ENCODE data around the gene ABLIM1. TPM values are rescaled to one million over a fixed set of nuclear protein-coding genes. Genes with fewer than 3 reads are reported as not detected.

ABLIM1 gene
- total RNA-seq, 4 donors from 2014 or later: 84.7 to 203 (median 150) TPM

- no peaks in the 10 kb centered on the region for H3K27me3 ChIP-seq
- no peaks in the 10 kb centered on the region for H3K4me1 ChIP-seq
- DNase-seq (peak in 1 of 2 donors; percentile 26), ATAC-seq (no peak)
- no peak overlapping the region for H3K4me3 ChIP-seq
- no peaks in the 10 kb centered on the region for H3K36me3 ChIP-seq
- intact Hi-C loops (cut with DNase I; ENCODE audit: low total_unique reads) (no loop called here), in situ Hi-C loops (cut with MboI; ENCODE audit: low sequenced_read_pairs in 4 of 4) (loop anchor here in 1 of 4 donors (25.0 kb wide), 1 partner anchor 678 kb away; no protein-coding TSS in a partner anchor)
- H3K9me3 ChIP-seq: no peaks in the 10 kb centered on the region
- no peak overlapping the region for H3K27ac ChIP-seq
- TF ChIP-seq CTCF (IDR thresholded peaks at IDR 0.05 in 4 of 5, conservative IDR thresholded peaks at IDR 0.05 in 1 of 5) (peak in 4 of 5 experiments; percentile 24 to 40 (median 33)), POLR2A (IDR thresholded peaks at IDR 0.05) (no peak)
Observed at GRCh38 chr10:114458955-114459354, 199.1 kb downstream of the ABLIM1 start.

DNA sequence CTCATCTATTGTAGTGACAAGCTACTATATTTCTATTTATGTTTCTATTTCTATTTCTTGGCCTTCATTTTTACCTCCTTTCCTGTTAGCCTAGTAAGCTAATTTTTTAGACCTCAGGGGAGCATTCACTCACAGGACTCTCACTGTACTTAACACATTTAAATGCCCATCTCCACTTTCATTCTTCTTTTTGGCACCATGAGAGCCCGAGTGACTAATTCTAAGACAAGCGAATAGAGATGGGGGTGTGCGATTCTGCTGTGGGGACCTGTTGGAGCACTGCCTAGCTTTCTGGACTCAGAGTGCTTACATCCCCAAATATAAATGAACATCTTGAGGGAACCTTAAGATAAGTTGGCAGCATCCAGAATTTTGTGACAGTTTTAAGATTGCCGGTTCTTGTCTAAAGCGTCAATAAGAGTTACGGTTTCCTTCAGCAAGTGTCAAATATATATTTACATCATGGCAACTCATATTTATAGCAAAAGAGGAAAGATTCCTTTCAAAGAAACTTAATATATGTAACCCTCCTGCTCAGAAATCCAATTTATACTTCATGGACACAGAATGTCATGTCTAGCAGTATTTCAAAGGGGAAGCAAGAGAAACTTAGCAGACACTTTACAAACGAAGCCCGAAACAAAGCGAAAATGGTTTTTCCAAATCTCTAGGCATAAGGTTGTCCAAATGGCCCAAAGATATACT is 199.7 kb downstream of the ABLIM1 start:
- no peak overlapping the region for H3K27ac ChIP-seq
- in situ Hi-C loops (cut with MboI; ENCODE audit: low sequenced_read_pairs in 4 of 4) (loop anchor here in 1 of 4 donors (25.0 kb wide), 1 partner anchor 679 kb away; no protein-coding TSS in a partner anchor), intact Hi-C loops (cut with DNase I; ENCODE audit: low total_unique reads) (no loop called here)
- TF ChIP-seq CTCF (IDR thresholded peaks at IDR 0.05 in 4 of 5, conservative IDR thresholded peaks at IDR 0.05 in 1 of 5) (no peak), POLR2A (IDR thresholded peaks at IDR 0.05) (no peak)
- no peak for DNase-seq
- no peak overlapping the region for H3K4me3 ChIP-seq
- H3K36me3 ChIP-seq: no peaks in the 10 kb centered on the region
- no peaks in the 10 kb centered on the region for H3K4me1 ChIP-seq
- no peaks in the 10 kb centered on the region for H3K9me3 ChIP-seq
- ATAC-seq: no peak
- H3K27me3 ChIP-seq: no peaks in the 10 kb centered on the region

DNA sequence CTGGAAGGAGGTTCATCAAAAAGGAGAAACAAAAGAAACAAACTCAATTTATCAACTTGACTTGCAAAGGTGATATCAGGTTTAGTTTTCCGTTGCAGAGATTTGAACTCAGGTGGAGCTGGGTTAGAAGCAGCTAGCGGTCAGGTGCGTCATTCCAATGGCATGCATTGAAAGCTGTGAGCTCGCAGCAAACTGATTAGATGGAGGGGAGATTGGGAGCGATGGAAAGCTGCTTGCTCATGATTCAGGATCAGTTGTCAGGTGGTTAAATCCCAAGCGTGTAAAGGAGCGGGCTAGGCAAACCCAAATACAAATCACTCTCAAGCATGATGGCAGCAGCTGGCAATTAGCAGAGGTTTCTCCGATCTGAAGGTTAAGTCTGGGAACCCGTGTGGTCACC is 204.5 kb downstream of the ABLIM1 start:
- no peaks in the 10 kb centered on the region for H3K9me3 ChIP-seq
- peaks cover 0 to 4% of the 10 kb centered on the region in 2 donors for H3K4me1 ChIP-seq
- H3K4me3 ChIP-seq: no peak overlapping the region
- no peaks in the 10 kb centered on the region for H3K27me3 ChIP-seq
- intact Hi-C loops (cut with DNase I; ENCODE audit: low total_unique reads) (no loop called here), in situ Hi-C loops (cut with MboI; ENCODE audit: low sequenced_read_pairs in 4 of 4) (loop anchor here in 1 of 4 donors (25.0 kb wide), 1 partner anchor 684 kb away; no protein-coding TSS in a partner anchor)
- ATAC-seq: no peak
- no peak overlapping the region for H3K27ac ChIP-seq
- TF ChIP-seq POLR2A (IDR thresholded peaks at IDR 0.05): no peak
- no peak for TF ChIP-seq CTCF (IDR thresholded peaks at IDR 0.05 in 4 of 5, conservative IDR thresholded peaks at IDR 0.05 in 1 of 5)
- no peak for DNase-seq
- H3K36me3 ChIP-seq: peaks cover 0 to 13% of the 10 kb centered on the region in 2 donors

DNA sequence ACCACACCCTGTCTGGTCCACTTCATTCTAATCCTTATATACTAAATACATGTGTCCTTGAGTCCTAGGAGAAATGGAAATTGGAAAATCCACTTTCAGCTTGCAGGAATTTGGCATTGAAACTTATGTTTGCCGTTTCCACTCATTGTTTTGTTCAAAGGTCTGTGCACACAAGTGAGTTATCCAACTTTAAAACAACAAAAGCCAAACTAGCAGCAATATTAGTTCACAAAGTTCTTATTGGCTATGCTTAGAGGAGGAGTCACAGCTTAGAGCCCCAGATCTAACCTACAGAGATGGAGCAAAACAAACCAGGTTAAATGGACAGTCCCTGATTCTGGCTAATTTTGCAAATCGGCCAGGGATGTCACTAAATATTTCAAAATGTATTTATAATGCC is 209.2 kb downstream of the ABLIM1 start:
- Histone ChIP-seq H3K4me1 (peaks cover 0 to 4% of the 10 kb centered on the region in 2 donors), H3K9me3 (no peaks in the 10 kb centered on the region), H3K36me3 (peaks cover 0 to 22% of the 10 kb centered on the region in 2 donors), H3K27ac (no peak overlapping the region), H3K27me3 (no peaks in the 10 kb centered on the region), H3K4me3 (no peak overlapping the region)
- DNase-seq (no peak), ATAC-seq (no peak)
- intact Hi-C loops (cut with DNase I; ENCODE audit: low total_unique reads) (no loop called here), in situ Hi-C loops (cut with MboI; ENCODE audit: low sequenced_read_pairs in 4 of 4) (no loop called here)
- no peak for TF ChIP-seq CTCF (IDR thresholded peaks at IDR 0.05 in 4 of 5, conservative IDR thresholded peaks at IDR 0.05 in 1 of 5)
- no peak for TF ChIP-seq POLR2A (IDR thresholded peaks at IDR 0.05)
